Ovary (tissue), 9 donors: ENCODE data around the gene SIX5. TPM values are rescaled to one million over a fixed set of nuclear protein-coding genes. Genes with fewer than 3 reads are reported as not detected.
"Not testable (repeated sequence)": the region's sequence is repeated elsewhere in the genome, so short reads cannot be mapped to it uniquely, and the experiment has no call there.

ENCODE experiments used
- DNase-seq, 5 donors: peaks; one replicate each; pipeline ENCODE4 v3.0.0-alpha.2; 2019 to 2020
- H3K27ac ChIP-seq, 2 donors: fragments of 200-600 bp; one replicate each; pipeline versions ENCODE4 v1.5.1 to v1.8.0; 2019 to 2022
- H3K27me3 ChIP-seq: fragments of 200-600 bp; one replicate; pipeline ENCODE4 v1.8.0; 2022
- H3K36me3 ChIP-seq: fragments of 200-600 bp; sonication (generic); one replicate; pipeline ENCODE4 v1.5.1; 2019
- H3K4me1 ChIP-seq: one replicate; pipeline ENCODE4 v1.8.1; 2013; ENCODE audit warnings: mild to moderate bottlenecking, moderate library complexity; ENCODE audit not compliant: insufficient read depth
- H3K4me3 ChIP-seq: fragments of 200-600 bp; sonication (generic); one replicate; pipeline ENCODE4 v1.5.1; 2017
- H3K9me3 ChIP-seq, 2 donors: fragments of 200-600 bp in 1 of 2; sonication (generic) in 1 of 2; one replicate each; pipeline versions ENCODE4 v1.5.1 to v1.8.1; 2013 to 2019; ENCODE audit warnings: mild to moderate bottlenecking in 1 of 2, moderate library complexity in 1 of 2
- EP300 ChIP-seq: sonication (generic); formaldehyde crosslinking; IDR thresholded peaks from one replicate; pipeline ENCODE4 v1.6.1; 2017; ENCODE audit warnings: antibody characterized with exemption
- POLR2A ChIP-seq: fragments of 450-650 bp; IDR thresholded peaks from one replicate; pipeline ENCODE4 v1.6.1; 2017; ENCODE audit warnings: antibody characterized with exemption, mild to moderate bottlenecking, moderate library complexity
- WGBS, 3 donors: extraction: QIAGEN DNeasy Blood & Tissue Kit in 1 of 3; methylation state at CpG; one replicate each; pipeline versions ENCODE4 v1.1.5 to v1.1.7; 2013 to 2017; 5-methylcytosine and 5-hydroxymethylcytosine counted together
- intact Hi-C, 4 donors: fragments of 100-400 bp; cut with DNase I; formaldehyde crosslinking; loops; one replicate each; pipeline versions ENCODE4 v1.11.0 to v1.15.1; 2022 to 2023
- polyA plus RNA-seq, 2 donors: library from polyadenylated mRNA; stranded (reverse); fragments of 200-250 nt in 1 of 2; fragments of 350-450 nt in 1 of 2; fragmentation: Illumina TruSeq in 1 of 2; extraction: RNeasy Lipid Tissue Mini Kit (QIAGEN cat#74804) in 1 of 2; gene quantifications; one replicate each; pipeline ENCODE4 v1.2.3, GENCODE V29; 2013 to 2014
- total RNA-seq, 7 donors: library from RNA; depleted of rRNA in 2 of 7; stranded (reverse); fragments of >200 nt in 2 of 7; fragmentation: NEBNext Ultra II Directional in 3 of 7; extraction: Animal tissue kit (Norgen Biotek cat#: 25700) in 3 of 7; gene quantifications; one replicate each; pipeline versions ENCODE4 v1.1.0 to v1.2.4, GENCODE V29; 2016 to 2023
- TF ChIP-seq, protein P1 (sequence below), 3 donors: fragments of 450-650 bp in 2 of 3; fragments of 200-600 bp in 1 of 3; IDR thresholded peaks; one replicate each; pipeline versions ENCODE4 v1.5.1 to v1.8.0; 2016 to 2022; ENCODE audit warnings: antibody characterized with exemption in 3 of 3, mild to moderate bottlenecking in 1 of 3
- donor health status: DM: no; HTN: no; CAD: no; lungs with moderate emphysema.
- donor health status: DM: no; HTN: no; CAD: no.
- donor health status: Bipolar disorder and iron deficiency.
- donor health status: DM: yes; HTN: yes; CAD: no.
- donor health status: DM: no; HTN: no; CAD: no.
- donor health status: DM: yes; HTN: yes; CAD: no.

Gene SIX5
- total and polyA plus RNA-seq, 9 donors: 5.4 to 64.4 (median 43.5) TPM

DNA sequence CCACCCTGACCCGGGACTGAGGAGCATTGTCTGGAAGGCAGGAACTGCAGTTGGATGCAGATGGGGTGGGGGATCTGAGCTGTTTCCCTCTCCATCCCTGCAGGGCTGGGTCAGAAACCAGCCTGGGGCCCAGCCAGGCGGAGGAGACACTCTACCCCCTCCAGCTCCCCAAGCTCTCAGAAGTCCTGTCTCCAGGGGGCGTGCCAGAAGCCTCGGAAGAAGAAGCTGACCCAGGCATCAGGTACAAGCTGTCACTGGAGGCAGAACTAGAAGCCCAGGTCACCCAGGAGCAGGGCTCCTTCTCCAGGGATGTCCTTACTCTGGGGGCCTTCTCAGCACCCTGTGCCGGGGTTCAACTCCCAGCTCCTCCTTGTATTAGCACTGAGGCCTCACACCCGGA, 15.5 kb downstream of the SIX5 start:
- no peaks in the 10 kb centered on the region for H3K36me3 ChIP-seq
- no peak overlapping the region for H3K4me3 ChIP-seq
- H3K27me3 ChIP-seq: no peaks in the 10 kb centered on the region
- no peaks in the 10 kb centered on the region for H3K4me1 ChIP-seq
- WGBS, 3 donors: 63 to 74% (median 69%) methylated on average over 6 of the region's 6 CpGs
- intact Hi-C loops: no loop called here
- no peak for TF ChIP-seq EP300
- TF ChIP-seq, protein P1, sequence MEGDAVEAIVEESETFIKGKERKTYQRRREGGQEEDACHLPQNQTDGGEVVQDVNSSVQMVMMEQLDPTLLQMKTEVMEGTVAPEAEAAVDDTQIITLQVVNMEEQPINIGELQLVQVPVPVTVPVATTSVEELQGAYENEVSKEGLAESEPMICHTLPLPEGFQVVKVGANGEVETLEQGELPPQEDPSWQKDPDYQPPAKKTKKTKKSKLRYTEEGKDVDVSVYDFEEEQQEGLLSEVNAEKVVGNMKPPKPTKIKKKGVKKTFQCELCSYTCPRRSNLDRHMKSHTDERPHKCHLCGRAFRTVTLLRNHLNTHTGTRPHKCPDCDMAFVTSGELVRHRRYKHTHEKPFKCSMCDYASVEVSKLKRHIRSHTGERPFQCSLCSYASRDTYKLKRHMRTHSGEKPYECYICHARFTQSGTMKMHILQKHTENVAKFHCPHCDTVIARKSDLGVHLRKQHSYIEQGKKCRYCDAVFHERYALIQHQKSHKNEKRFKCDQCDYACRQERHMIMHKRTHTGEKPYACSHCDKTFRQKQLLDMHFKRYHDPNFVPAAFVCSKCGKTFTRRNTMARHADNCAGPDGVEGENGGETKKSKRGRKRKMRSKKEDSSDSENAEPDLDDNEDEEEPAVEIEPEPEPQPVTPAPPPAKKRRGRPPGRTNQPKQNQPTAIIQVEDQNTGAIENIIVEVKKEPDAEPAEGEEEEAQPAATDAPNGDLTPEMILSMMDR (IDR thresholded peaks at IDR 0.05): no peak
- TF ChIP-seq POLR2A: no peak
- H3K27ac ChIP-seq: no peak overlapping the region
- no peak for DNase-seq
- no peaks in the 10 kb centered on the region for H3K9me3 ChIP-seq

DNA sequence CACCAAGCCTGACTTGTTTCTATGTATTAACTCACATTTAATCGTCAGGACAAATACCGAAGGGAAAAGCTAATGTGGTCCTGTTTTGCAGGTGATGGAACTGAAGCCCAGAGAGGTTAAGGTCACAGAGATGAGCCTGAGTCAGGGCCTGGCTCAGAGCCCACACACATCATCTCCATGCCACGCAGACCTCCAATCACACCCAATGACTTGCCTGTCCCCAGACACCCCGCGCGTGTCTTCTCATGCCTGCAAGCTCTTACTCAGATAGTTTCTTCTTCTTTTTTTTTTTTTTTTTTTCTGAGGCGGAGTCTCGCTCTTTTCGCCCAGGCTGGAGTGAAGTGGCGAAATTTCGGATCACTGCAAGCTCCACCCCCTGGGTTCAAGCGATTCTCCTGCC, 16.4 kb downstream of the SIX5 start:
- H3K36me3 ChIP-seq: no peaks in the 10 kb centered on the region
- WGBS, 3 donors: 91 to 93% (median 92%) methylated on average over 12 of the region's 12 CpGs
- intact Hi-C loops: no loop called here
- H3K9me3 ChIP-seq: no peaks in the 10 kb centered on the region
- TF ChIP-seq POLR2A (no peak), EP300 (no peak)
- TF ChIP-seq, protein P1 (IDR thresholded peaks at IDR 0.05): no peak
- no peak for DNase-seq
- no peak overlapping the region for H3K27ac ChIP-seq
- no peaks in the 10 kb centered on the region for H3K4me1 ChIP-seq
- H3K27me3 ChIP-seq: no peaks in the 10 kb centered on the region
- no peak overlapping the region for H3K4me3 ChIP-seq

DNA sequence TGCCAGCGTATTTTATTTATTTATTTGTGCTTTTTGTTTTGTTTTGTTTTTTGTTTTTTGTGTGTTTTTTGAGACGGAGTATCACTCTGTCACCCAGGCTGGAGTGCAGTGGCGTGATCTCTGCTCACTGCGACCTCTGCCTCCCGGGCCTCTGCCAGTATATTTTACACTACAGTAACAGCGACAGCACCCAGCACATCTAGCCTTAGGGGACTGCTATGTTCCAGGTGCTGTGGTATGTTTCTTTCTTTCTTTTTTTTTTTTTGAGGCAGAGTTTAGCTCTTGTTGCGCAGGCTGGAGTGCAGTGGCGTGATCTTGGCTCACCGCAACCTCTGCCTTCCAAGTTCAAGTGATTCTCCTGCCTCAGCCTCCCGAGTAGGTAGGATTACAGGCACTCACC, 17.6 kb downstream of the SIX5 start:
- H3K36me3 ChIP-seq, intact Hi-C loops, H3K4me1 ChIP-seq, H3K27ac ChIP-seq, DNase-seq, H3K9me3 ChIP-seq, H3K27me3 ChIP-seq, H3K4me3 ChIP-seq: not testable (repeated sequence)
- 89 to 91% (median 90%) methylated on average over 10 of the region's 10 CpGs for WGBS, 3 donors

DNA sequence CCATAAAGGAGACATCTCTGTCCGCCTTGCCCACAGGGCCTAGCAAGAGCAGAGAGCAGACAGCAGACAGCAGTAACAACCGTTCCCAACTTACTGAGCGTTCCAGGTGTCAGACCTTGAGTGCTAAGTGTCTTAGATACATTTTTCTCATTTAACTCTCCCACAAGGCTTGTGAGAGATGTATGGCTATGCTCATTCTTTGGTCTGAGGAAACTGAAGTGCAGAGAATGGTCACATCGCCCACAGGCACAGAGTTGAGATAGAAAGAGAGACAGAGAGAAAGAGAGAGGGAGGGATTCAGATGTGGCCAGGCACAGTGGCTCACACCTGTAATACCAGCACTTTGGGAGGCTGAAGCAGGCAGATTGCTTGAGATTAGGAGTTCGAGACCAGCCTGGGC, 21.5 kb downstream of the SIX5 start:
- no peaks in the 10 kb centered on the region for H3K27me3 ChIP-seq
- H3K9me3 ChIP-seq: no peaks in the 10 kb centered on the region
- TF ChIP-seq, protein P1 (IDR thresholded peaks at IDR 0.05): no peak
- TF ChIP-seq EP300 (no peak), POLR2A (no peak)
- H3K4me3 ChIP-seq: no peak overlapping the region
- H3K36me3 ChIP-seq: no peaks in the 10 kb centered on the region
- H3K4me1 ChIP-seq: no peaks in the 10 kb centered on the region
- no peak overlapping the region for H3K27ac ChIP-seq
- intact Hi-C loops: no loop called here
- 70 to 78% (median 76%) methylated on average over 5 of the region's 5 CpGs for WGBS, 3 donors
- DNase-seq: no peak

DNA sequence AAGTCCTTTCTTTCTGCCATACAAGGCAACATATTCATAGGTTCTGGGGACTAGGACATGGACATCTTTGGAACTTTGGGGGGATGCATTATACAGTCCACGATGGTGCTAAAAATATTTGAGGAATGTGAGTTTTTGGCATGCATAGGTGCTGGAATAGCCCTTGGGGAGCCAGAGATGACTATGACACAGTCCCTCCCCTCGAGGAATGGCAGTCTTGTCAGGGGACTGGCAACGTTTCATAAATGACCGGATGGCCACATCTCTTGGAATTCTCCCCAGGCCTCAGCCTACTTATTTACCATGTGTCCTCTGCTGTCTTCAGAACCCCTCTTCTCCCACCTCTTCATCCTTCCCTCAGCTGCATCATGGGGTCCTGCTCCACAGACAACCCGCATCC, 22.2 kb downstream of the SIX5 start:
- no peak overlapping the region for H3K4me3 ChIP-seq
- no peak overlapping the region for H3K27ac ChIP-seq
- DNase-seq: no peak
- H3K9me3 ChIP-seq: no peaks in the 10 kb centered on the region
- H3K27me3 ChIP-seq: no peaks in the 10 kb centered on the region
- intact Hi-C loops: no loop called here
- TF ChIP-seq, protein P1 (IDR thresholded peaks at IDR 0.05): no peak
- no peak for TF ChIP-seq POLR2A
- no peaks in the 10 kb centered on the region for H3K36me3 ChIP-seq
- 67 to 70% (median 69%) methylated on average over 5 of the region's 5 CpGs for WGBS, 3 donors
- H3K4me1 ChIP-seq: no peaks in the 10 kb centered on the region
